HepG2 (cell line): ENCODE results near the gene ORC1. TPM values are rescaled to one million over a fixed set of nuclear protein-coding genes. Genes with fewer than 3 reads are reported as not detected.

ENCODE experiments used
- DBP ChIP-seq: sonication (generic); formaldehyde crosslinking; IDR thresholded peaks from 2 replicates; pipeline ENCODE4 v1.4.0; 2020; ENCODE audit warnings: missing genetic modification reagents; ENCODE audit errors: not compliant biosample characterization
- FOXA3 ChIP-seq: IDR thresholded peaks from 2 replicates; pipeline ENCODE4 v1.6.1; 2016; ENCODE audit warnings: missing genetic modification reagents, missing compliant biosample characterization
- HBP1 ChIP-seq: IDR thresholded peaks from 2 replicates; pipeline ENCODE4 v1.6.1; 2016; ENCODE audit warnings: low read depth, control low read depth
- JARID2 ChIP-seq: sonication (generic); formaldehyde crosslinking; IDR thresholded peaks from 2 replicates; pipeline ENCODE4 v1.8.1; 2023; ENCODE audit warnings: missing genetic modification reagents, inconsistent platforms; ENCODE audit not compliant: insufficient replicate concordance
- KLF12 ChIP-seq: sonication (generic); formaldehyde crosslinking; IDR thresholded peaks from 2 replicates; pipeline ENCODE4 v1.4.0; 2020; ENCODE audit warnings: missing genetic modification reagents, borderline replicate concordance
- MAFF ChIP-seq: IDR thresholded peaks from 2 replicates; pipeline ENCODE4 v1.6.1; 2011; ENCODE audit warnings: low read depth, low read length, improper control_type of control experiment
- MTF2 ChIP-seq: sonication (generic); formaldehyde crosslinking; IDR thresholded peaks from 2 replicates; pipeline ENCODE4 v1.5.0; 2020; ENCODE audit warnings: missing genetic modification reagents, borderline replicate concordance
- NONO ChIP-seq, 2 experiments: fragments of 450-650 bp in 1 of 2; sonication (generic) in 1 of 2; formaldehyde crosslinking in 1 of 2; IDR thresholded peaks in 1 of 2; conservative IDR thresholded peaks in 1 of 2; 2 replicates each; pipeline versions ENCODE4 v1.6.1 to v1.8.0; 2017 to 2022; ENCODE audit warnings: mild to moderate bottlenecking in 1 of 2, missing genetic modification reagents in 1 of 2, moderate library complexity in 1 of 2
- RARA ChIP-seq: IDR thresholded peaks from 2 replicates; pipeline ENCODE4 v1.6.1; 2016; ENCODE audit warnings: missing genetic modification reagents, missing compliant biosample characterization
- RBM22 ChIP-seq: fragments of 200-400 bp; formaldehyde crosslinking; optimal IDR thresholded peaks from 2 replicates; pipeline ENCODE3; 2017; ENCODE audit warnings: mild to moderate bottlenecking, low read length, moderate library complexity
- SALL1 ChIP-seq: sonication (generic); formaldehyde crosslinking; IDR thresholded peaks from 2 replicates; pipeline ENCODE4 v1.8.0; 2022; ENCODE audit warnings: mild to moderate bottlenecking, missing genetic modification reagents
- SAP130 ChIP-seq: IDR thresholded peaks from 2 replicates; pipeline ENCODE4 v1.6.1; 2016; ENCODE audit warnings: low read depth
- SPEN ChIP-seq: sonication (generic); formaldehyde crosslinking; IDR thresholded peaks from 2 replicates; pipeline ENCODE4 v1.5.1; 2020; ENCODE audit warnings: low read depth, mild to moderate bottlenecking, missing genetic modification reagents
- TRAFD1 ChIP-seq: sonication (generic); formaldehyde crosslinking; IDR thresholded peaks from 2 replicates; pipeline ENCODE4 v1.5.1; 2020; ENCODE audit warnings: missing genetic modification reagents, mild to moderate bottlenecking, borderline replicate concordance
- TRIM24 ChIP-seq: sonication (generic); formaldehyde crosslinking; IDR thresholded peaks from 2 replicates; pipeline ENCODE4 v1.8.0; 2022; ENCODE audit warnings: mild to moderate bottlenecking, missing genetic modification reagents
- WIZ ChIP-seq: sonication (generic); formaldehyde crosslinking; IDR thresholded peaks from 2 replicates; pipeline ENCODE4 v1.5.1; 2020; ENCODE audit warnings: mild to moderate bottlenecking, missing genetic modification reagents
- ZGPAT ChIP-seq: IDR thresholded peaks from 2 replicates; pipeline ENCODE4 v1.6.1; 2016; ENCODE audit warnings: mild to moderate bottlenecking
- ZMYM4 ChIP-seq: sonication (generic); formaldehyde crosslinking; IDR thresholded peaks from 2 replicates; pipeline ENCODE4 v1.8.1; 2023; ENCODE audit warnings: mild to moderate bottlenecking, missing genetic modification reagents
- ZNF138 ChIP-seq: sonication (generic); formaldehyde crosslinking; IDR thresholded peaks from 2 replicates; pipeline ENCODE4 v1.5.0; 2020; ENCODE audit warnings: mild to moderate bottlenecking, low read depth, missing genetic modification reagents
- ZNF274 ChIP-seq: sonication (generic); formaldehyde crosslinking; IDR thresholded peaks from 2 replicates; pipeline ENCODE4 v1.5.1; 2020; ENCODE audit warnings: mild to moderate bottlenecking, missing genetic modification reagents
- ZNF557 ChIP-seq: sonication (generic); formaldehyde crosslinking; IDR thresholded peaks from 2 replicates; pipeline ENCODE4 v1.4.0; 2020; ENCODE audit warnings: missing genetic modification reagents
- ZNF674 ChIP-seq: sonication (generic); formaldehyde crosslinking; IDR thresholded peaks from 2 replicates; pipeline ENCODE4 v1.5.0; 2020; ENCODE audit warnings: low read depth, mild to moderate bottlenecking, missing genetic modification reagents
- ZNF773 ChIP-seq: sonication (generic); formaldehyde crosslinking; IDR thresholded peaks from 2 replicates; pipeline ENCODE4 v1.4.0; 2020; ENCODE audit warnings: missing genetic modification reagents, borderline replicate concordance
- polyA plus RNA-seq, 8 experiments: library from polyadenylated mRNA; depleted of rRNA in 3 of 8; stranded (reverse) in 7 of 8; unstranded in 1 of 8; fragments of >200 nt; fragmentation: Illumina TruSeq in 4 of 8; extraction: Trizol in 4 of 8; gene quantifications; 2 replicates each; pipeline versions ENCODE4 v1.2.1 to v1.2.3, GENCODE V29; 2011 to 2016; ENCODE audit warnings: low read depth in 4 of 8, missing spikeins in 1 of 8, mixed read lengths in 1 of 8; ENCODE audit not compliant: insufficient read depth in 1 of 8
- total RNA-seq, 5 experiments: library from RNA; depleted of rRNA; stranded (reverse); fragments of >200 nt; fragmentation: Illumina TruSeq; extraction: Trizol; gene quantifications; 2 replicates each; pipeline ENCODE4 v1.2.3, GENCODE V29; 2016; ENCODE audit warnings: low read depth in 1 of 5

The ORC1 gene
- total and polyA plus RNA-seq, 2 of the 13 experiments (the other 11 are each of a cell fraction or from before 2014, with no cell fraction given): 7.0 to 23.5 TPM

GRCh38 chr1:52404116-52404974, at the start of gene ORC1, which contains the start of gene PRPF38A (continued):
- no peak for TF ChIP-seq WIZ (CRISPR knock-in tag)
- no peak for TF ChIP-seq RBM22
- TF ChIP-seq TRAFD1: 0 out of 2 replicates have a peak, but pooled peaks have one; percentile 34
- TF ChIP-seq SAP130: peak; percentile 98
- no peak for TF ChIP-seq MTF2 (CRISPR knock-in tag)
- peak; percentile 30; the same call in 1 of the 2 replicates for TF ChIP-seq KLF12
- TF ChIP-seq MAFF: no peak
- TF ChIP-seq ZNF557 (CRISPR knock-in tag): no peak
- no peak for TF ChIP-seq RARA (CRISPR knock-in tag)
- no peak for TF ChIP-seq NONO (IDR thresholded peaks at IDR 0.05)
- peak; percentile 65 for TF ChIP-seq NONO (CRISPR knock-in tag; conservative IDR thresholded peaks at IDR 0.05)
- TF ChIP-seq TRIM24 (CRISPR knock-in tag): no peak
- TF ChIP-seq SPEN (CRISPR knock-in tag): peak; percentile 89
- TF ChIP-seq ZGPAT (CRISPR knock-in tag): peak; percentile 81
- peak; percentile 63; the same call in 1 of the 2 replicates for TF ChIP-seq HBP1
- peak; percentile 87 for TF ChIP-seq ZMYM4
- no peak for TF ChIP-seq ZNF674 (CRISPR knock-in tag)
- peak; percentile 55 for TF ChIP-seq FOXA3 (CRISPR knock-in tag)
- no peak for TF ChIP-seq ZNF138
- no peak for TF ChIP-seq JARID2
- TF ChIP-seq ZNF773 (CRISPR knock-in tag): no peak
- no peak for TF ChIP-seq DBP
- TF ChIP-seq SALL1 (CRISPR knock-in tag): peak; percentile 78
- TF ChIP-seq ZNF274: no peak
